Activated CD8-positive, alpha-beta memory T cell treated with anti-CD3 and anti-CD28 coated beads, Interleukin-2, amount 50 U/mL, for 24 hours (primary cell): ENCODE results near the gene ACR.

Experiments
- DNase-seq: peaks from one replicate; pipeline ENCODE4 v3.0.0-alpha.2; 2020; ENCODE audit errors: extremely low read depth

The ACR gene

GRCh38 chr22:50702821-50703725 is 34.9 kb upstream of the ACR start:
- no peak for DNase-seq

GRCh38 chr22:50703726-50704509 is 34.1 kb upstream of the ACR start:
- DNase-seq: no peak

GRCh38 chr22:50704510-50705218 is 33.3 kb upstream of the ACR start:
- DNase-seq: no peak

- no peak for DNase-seq
Observed at GRCh38 chr22:50705219-50705691, 32.7 kb upstream of the ACR start.

GRCh38 chr22:50705851-50706351 is 32.1 kb upstream of the ACR start:
- no peak for DNase-seq

GRCh38 chr22:50706481-50707125 is 31.4 kb upstream of the ACR start:
- DNase-seq: no peak

- DNase-seq: no peak
Observed at GRCh38 chr22:50708474-50708873, 29.5 kb upstream of the ACR start.

- no peak for DNase-seq
Observed at GRCh38 chr22:50708996-50709395, 29.0 kb upstream of the ACR start.

GRCh38 chr22:50710221-50710620 is 27.8 kb upstream of the ACR start:
- no peak for DNase-seq

GRCh38 chr22:50710886-50711285 is 27.1 kb upstream of the ACR start:
- DNase-seq: no peak

GRCh38 chr22:50711446-50712340 is 26.3 kb upstream of the ACR start:
- no peak for DNase-seq

- no peak for DNase-seq
Observed at GRCh38 chr22:50712341-50713007, 25.5 kb upstream of the ACR start.

GRCh38 chr22:50713008-50713385 is 25.0 kb upstream of the ACR start:
- no peak for DNase-seq

- DNase-seq: no peak
Observed at GRCh38 chr22:50713571-50714056, 24.4 kb upstream of the ACR start.

- no peak for DNase-seq
Observed at GRCh38 chr22:50714150-50714549, 23.9 kb upstream of the ACR start.

- no peak for DNase-seq
Observed at GRCh38 chr22:50714631-50715179, 23.3 kb upstream of the ACR start.

GRCh38 chr22:50715250-50715649 is 22.8 kb upstream of the ACR start:
- DNase-seq: no peak

- DNase-seq: no peak
Observed at GRCh38 chr22:50715776-50716175, 22.2 kb upstream of the ACR start.

- DNase-seq: no peak
Observed at GRCh38 chr22:50716290-50717024, 21.5 kb upstream of the ACR start.
